DMS114 treated with DMSO at 0.1 percent for 48 hours (cell line): Measurements from ENCODE around the gene CT47C1.
A peak's percentile ranks its signal among the peaks of the same experiment; 100 is the strongest.
"Not testable (repeated sequence)": the region's sequence is repeated elsewhere in the genome, so short reads cannot be mapped to it uniquely, and the experiment has no call there.

ENCODE experiments used
- DNase-seq: peaks from one replicate; lab custom pipeline; 2025; ENCODE audit not compliant: unreplicated experiment; lab: John Stamatoyannopoulos, UW

CT47C1 gene

DNA sequence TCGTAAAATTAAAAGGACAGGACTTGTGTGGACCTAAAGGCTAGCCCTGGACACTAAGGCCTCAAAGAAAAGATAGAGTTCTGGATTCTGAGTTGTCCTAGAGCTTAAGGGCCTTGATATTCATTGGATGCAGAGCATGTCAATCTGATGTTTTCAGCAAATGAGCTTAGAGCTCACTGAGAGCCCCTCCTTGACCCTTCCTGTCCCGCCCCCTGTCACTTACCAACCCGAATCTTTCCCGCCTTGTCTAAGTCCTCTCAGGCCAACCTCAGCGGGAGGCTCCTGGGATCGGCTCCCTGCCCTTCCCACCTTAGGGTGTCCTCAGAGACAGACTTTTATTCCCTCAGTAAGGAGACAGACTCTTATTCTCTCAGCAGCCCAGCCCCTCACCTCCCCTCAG, at the start of gene CT47C1:
Gene CT47C1 (plus strand): TSS at position 250 of the 400 bp plus-strand sequence. CDS start 233 bp downstream, outside the sequence.
- no peak for DNase-seq

DNA sequence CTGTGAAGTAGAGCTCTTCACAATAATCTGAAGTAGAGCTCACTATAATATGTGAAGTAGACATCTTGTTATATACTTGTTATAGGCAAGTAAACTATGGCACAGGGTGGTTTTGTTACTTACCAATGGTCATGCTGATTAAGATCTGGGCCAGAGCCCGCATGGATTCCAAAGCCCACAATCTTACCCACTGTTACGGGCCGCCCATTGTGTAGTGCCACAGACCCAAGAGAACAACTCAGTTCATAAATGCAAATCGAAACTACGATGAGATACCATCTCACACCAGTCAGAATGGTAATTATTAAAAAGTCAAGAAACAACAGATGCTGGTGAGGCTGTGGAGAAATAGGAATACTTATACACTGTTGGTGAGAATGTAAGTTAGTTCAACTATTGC, 46.9 kb upstream of the CT47C1 start:
- DNase-seq: no peak

DNA sequence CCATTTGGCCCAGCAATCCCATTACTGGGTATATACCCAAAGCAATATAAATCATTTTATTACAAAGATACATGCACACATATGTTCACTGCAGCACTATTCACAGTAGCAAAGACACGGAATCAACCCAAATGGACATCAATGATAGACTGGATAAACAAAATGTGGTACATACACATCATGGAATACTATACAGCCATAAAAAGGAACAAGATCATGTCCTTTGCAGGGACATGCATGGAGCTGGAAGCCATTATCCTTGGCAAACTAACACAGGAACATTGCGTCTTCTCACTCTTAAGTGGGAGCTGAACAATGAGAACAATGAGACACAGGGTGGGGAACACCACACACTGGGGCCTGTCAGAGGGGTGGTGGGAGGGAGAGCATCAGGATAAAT, 46.4 kb upstream of the CT47C1 start:
- DNase-seq: not testable (repeated sequence)

DNA sequence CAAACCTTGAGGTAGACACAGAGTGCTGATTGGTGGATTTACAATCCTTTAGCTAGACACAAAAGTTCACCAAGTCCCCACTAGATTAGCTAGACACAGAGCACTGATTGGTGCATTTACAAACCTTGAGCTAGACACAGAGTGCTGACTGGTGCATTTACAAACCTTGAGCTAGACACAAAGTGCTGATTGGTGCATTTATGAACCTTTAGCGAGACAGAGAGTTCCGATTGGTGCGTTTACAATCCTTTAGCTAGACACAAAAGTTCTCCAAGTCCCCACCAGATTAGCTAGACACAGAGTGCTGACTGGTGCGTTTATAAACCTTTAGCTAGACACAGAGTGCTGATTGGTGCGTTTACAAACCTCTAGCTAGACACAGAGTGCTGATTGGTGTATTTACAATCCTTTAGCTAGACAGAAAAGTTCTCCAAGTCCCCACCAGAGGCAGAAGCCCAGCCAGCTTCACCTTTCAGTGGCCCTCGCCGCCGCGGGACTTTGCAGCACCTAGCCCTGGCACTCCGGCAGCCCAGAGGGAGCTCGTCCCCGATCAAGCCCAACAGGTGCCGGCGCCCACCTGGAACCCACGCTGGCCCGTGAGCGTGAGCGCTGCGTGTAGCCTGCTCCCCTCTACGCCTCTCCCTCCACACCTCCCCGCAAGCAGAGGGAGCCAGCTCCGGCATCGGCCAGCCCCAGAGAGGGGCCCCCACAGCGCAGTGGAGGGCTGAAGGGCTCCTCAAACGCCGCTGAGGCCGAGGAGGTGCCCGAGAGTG, 44.6 kb upstream of the CT47C1 start:
- not testable (repeated sequence) for DNase-seq

DNA sequence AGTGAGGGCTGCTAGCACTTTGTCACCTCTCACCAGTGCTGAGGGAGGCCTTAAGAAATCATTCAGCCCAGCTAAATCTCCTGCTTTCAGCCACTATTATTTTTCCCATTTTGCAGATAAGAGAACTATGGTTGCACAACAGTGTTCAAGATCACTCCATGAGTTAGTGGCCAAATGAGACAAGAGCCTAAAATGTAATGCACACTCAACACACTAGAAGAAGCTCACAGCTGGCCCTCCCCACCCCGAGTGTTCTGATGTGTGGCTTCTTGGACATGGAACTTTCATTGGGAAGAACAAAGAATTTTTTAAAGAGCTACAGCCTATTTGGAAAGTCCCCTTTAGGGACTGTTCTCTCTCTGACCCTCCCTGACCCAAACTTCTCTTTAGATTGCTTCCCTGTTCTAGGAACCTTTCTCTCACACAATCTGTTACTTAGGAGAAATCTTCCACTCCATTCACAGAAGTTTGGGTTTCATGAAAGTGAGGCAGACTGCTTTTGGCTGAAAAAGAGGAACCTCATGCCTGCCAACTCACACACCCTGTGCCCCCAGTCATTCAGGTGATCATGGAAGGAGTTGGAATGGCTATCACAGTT, 44.0 kb upstream of the CT47C1 start:
- DNase-seq: no peak

DNA sequence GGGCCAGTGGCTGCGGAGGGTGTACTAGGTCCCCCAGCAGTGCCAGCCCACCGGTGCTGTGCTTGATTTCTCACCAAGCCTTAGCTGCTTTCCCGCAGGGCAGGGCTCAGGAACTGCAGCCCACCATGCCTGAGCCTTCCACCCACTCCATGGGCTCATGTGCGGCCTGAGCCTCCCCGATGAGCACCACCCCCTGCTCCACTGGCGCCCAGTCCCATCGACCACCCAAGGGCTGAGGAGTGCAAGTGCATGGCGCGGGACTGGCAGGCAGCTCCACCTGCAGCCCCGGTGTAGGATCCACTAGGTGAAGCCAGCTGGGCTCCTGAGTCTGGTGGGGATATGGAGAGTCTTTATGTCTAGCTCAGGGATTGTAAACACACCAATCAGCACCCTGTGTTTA, 43.1 kb upstream of the CT47C1 start:
- not testable (repeated sequence) for DNase-seq

DNA sequence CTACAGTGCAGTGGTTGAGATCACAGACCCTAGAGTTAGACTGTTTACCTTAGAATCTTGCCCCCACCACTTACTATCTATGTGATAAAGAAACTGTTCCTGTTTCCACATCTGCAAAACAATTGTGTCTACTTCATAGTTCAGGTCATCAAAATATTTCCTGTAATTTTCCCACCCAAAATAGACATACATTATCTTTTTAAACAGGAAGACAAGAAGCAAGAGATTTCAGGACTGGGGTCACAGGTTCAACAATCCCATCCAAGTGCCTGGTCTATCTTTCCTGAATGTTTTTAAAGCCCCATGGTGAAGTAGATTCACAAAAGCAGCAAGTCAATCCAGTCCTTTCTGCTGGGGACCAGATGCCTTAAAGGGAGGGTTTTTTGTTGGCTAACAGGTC, 41.8 kb upstream of the CT47C1 start:
- DNase-seq: no peak

DNA sequence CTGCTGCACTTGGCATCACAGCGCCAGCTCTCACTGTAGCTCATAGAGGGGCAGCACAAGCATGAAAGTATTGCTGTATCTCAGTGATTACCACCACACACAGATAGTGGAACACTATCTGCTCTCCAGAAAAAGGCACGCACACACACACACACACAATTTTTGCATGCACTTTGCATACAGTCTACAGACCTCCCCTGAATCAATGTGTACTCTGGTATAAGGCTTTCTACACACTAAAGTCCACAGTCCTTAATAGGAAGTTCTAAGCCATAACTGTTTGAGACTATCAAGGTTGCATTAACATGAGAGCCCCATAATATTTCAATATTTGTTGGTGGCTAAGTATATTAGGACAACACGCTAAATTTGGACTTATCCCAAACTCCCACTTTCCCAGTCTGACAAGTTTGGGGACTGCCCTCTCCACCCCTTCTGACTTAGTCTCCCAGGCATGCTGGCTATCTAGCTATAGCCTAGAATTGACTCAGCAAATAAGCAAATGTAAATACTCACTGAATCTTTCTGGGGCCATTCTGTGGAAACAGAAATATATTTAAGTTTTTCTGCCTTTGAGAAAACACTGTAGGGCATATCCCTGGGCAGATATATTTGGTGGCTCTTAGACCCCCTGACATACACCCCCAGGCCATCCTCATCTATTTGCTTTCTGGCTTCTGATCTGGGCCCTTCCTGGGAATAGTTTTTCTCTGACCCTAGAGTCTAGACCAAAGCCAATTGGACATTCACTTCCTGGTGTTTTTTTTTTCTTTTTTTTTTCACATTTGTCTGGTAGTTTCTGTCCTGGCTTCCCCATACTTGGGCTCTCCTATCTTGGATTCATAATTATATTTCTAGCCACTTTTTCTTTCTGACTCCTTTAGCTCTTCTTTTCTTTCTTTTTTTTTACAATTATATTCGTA, 36.4 kb upstream of the CT47C1 start:
- no peak for DNase-seq

DNA sequence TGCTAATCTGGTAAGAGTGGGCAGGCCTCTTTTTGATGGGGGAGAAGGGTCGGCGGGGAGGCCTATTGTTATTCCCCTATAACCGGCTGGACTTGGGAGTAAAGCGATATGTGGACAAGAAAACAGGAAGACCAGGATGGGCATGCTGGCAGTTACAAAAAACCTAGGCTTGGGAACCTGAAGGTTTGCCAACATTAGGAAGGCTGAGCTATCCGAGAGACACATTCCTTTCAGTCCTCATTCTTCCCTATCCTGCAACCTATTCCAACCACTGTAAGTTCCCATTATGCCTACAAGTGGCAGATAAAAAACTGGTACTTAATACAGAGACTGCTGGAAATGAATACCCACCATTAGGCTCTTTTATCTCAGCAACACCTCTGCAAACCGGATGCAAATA, 32.4 kb upstream of the CT47C1 start:
- no peak for DNase-seq

DNA sequence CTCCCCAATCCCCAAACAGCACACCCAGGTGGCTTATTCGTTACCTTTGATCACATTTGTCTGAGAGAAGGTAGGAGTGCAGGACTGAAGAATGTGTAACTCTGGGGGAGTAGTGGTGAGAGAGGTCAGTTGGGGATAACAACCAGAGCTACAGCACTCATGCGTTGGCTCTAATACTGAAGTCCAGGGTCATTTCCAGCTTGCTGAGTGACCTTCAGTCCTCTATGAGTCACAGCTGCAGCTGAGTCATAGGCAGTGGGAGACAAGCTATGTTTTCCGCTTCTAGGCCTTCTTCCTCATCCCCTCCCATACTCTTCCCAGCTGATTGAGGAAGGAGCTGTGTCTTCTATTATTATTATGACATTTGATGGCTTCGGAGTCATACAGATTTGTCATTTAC, 31.6 kb upstream of the CT47C1 start:
- no peak for DNase-seq

DNA sequence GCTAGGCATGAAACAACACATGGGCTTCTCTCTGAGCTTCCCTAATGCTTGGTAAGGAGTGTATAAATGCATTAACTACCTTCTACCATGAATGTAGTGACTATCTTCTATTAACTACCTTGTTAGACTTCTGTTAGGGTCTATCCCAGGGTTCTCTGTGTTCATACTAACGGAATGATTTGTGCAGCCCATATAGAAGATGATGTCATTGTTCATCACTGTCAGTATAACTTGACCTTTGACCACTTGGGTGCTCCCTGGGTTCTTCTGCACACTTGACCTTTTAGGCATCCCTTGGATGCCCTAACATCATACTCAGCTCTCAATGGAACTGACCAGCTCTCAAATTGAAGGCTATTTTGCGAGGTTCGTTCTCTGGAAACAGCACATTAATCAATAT, 30.8 kb upstream of the CT47C1 start:
- no peak for DNase-seq

DNA sequence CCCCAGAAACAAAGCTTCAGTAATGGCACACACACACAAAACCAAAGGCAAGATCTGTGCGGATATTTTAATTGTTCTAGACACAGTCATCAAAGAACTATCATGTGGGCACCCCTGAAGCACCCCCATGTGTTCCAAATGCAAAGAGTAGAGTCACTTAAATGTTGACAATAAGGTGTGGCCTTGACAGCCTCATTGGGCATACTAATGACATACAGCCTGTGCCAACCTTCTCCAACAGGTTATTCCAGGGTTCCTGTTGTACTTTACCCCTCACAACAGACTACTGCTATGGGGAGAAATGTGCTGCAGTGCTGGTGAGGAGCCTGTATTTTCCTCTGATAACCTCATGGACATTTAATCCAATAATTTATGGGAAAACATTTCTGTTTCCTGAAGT, 29.8 kb upstream of the CT47C1 start:
- DNase-seq: no peak

DNA sequence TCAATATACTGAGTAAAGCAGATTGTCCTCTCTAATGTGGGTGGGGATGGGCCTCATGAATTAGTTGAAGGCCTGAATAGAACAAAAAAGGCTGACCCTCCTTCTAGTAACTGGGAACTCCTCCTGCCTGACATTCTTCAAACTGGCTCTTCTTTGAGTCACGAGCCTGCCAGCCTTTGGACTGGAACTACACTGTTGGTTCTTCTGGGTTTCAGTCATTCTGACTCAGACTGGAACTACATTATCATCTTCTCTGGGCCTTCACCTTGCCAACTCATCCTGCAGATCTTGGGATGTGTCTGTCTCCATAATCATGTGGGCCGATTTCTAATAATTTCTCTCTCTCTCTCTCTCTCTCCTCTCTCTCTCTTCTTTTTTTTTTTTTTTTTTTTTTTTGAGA, 26.9 kb upstream of the CT47C1 start:
- DNase-seq: no peak

DNA sequence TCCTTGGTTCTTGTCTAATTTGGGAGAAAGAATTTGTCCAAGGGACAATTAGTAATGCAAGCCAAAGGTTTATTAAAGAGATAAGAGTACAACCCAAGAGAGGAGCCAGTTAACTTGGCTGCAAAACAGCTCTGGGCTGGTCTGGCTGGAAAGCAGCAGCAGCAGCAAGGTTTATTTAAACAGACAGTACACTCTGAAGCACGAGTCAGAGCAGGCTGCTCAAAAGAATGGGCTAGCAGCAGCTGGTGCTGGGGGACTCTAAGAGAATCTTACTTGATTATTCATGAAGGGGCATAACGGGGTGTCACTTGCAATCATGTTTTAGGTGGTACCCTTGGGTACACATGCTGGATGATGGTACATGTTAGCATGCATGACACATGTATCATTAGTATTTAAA, 17.1 kb upstream of the CT47C1 start:
- DNase-seq: no peak

DNA sequence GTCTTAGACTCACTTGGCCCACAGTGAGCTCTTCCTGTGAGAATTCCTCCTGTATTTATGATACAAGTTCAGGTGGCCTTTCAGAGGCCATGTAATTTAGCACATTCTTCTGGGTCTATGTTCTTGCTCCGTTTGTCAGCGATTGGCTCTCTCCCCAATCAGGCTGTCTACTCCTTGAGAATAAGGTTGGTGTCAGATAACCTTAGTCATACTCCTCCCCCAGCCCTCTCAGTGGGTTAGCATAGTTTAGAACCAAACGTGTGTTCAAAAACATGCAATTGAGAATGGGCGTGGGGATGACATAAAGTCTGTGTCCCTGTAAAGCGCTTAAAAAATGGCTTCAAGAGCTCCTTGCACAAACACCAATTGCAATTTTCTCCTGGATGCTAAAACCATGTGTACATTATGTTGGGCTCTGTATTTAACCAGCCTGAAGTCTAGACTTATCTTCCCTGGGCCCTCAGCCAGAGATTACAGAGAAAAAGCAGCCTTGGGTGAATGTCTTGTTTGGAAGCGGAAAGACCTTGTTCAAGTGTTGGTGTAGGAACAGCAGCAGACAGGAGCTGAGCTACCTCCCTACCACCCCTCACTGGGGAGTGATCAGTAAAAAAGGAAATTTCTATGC, 9.9 kb upstream of the CT47C1 start:
- no peak for DNase-seq

DNA sequence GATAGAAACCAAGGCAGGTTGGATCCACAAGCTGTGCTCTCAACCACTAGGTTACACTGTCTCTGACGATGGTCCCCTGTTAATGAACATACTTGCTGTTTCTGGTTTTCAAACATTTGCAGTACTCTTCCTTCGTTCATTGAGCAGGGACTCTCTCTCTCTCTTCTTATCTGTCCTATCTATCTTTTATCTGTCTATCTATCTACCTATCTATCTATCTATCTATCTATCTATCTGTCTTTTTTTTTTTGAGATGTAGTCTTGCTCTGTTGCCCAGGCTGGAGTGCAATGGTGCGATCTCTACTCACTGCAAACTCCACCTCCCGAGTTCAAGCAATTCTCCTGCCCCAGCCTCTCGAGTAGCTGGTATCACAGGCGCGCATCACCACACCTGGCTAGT, 9.4 kb upstream of the CT47C1 start:
- no peak for DNase-seq

DNA sequence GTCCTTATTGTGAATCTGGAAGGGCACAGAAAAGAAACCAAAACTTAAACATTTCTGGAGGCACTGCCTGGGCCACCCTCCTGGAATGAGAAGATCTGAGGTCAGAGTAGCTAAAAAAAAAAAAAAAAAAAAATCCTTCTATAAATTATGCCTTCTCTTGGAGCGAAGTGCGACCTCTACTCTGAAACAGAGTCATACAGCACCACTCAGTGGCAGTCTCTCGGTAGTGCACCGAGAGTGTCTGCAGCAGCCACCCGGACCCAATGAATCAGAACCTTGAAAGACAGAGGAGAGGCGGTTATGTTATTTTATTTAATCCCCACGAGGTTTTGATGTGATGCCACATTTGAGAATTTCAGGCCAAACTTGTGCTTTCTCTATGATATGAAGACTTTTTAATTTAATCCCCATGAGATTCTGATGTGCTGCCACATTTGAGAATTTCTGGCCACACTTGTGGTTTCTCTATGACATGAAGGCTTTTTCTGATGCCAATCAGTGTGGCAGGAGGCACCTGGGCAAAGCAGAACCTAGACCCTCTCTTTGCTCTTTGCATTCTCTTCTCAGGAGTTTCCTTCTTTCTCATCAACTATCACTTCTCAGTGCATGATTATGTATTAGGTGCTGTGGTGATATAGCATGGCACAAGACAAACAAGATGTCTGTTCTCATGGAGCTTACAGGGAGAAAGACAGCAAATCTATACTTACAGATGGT, 5.6 kb upstream of the CT47C1 start:
- DNase-seq: peak; percentile 2

DNA sequence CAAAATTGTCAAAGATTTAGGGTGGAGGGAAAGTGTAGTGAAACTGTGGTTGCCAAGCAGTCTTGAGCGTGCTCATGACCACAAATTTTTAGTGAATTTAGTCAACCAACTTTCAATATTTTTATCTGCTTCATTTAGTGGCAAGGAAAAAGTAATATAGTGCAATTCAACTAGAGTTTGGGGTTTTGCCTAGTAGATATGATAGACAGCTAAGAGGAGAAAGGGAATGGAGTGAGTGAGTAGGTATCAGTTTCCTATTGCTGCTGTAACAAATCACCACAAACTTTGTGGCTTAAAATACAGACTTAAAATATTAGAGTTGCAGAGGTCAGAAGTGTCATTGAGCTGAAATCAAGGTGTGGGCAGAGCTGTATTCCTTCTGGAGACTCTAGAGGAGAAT, 3.7 kb upstream of the CT47C1 start:
- no peak for DNase-seq

DNA sequence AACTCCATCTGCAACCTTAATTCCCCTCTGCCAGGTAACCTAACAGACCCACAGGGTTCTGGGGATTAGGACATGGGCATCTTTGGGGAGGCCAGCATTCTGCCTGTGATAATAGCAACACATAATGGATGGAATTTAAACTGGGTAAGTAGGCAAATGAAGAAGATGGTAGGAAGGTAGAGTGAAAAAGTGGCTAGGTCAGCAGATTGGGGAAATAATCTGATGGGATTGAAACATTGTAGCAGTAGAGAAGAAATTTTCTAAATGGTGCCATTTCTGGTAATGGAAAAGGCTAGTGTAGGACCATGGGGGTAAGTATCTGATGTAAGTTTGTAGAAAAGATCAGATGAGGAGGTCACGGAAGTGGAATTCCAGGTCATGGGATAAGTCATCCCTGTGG, 3.0 kb upstream of the CT47C1 start:
- no peak for DNase-seq

DNA sequence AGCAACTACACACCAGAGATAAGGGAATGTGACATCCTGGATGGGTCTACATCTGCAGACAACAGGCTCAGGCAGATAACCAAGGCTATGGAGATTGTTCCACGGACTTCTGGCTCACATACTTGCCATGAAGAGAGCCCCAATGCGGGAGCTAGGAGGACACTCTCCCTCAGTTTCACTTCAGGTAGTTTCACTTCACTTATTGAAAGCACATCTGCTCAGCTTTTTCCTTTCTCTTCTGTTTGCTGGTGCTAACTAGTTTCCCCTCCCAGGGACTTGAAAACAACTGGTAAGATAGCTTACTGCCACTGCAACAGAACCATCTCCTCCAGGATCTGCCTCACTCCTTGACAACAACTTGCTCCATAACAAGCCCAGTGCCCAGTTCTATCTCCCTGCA, 1.4 kb upstream of the CT47C1 start:
- DNase-seq: no peak
